ENCODE measurements around the gene JUP. TPM values are rescaled to one million over a fixed set of nuclear protein-coding genes. Genes with fewer than 3 reads are reported as not detected.
A peak's percentile ranks its signal among the peaks of the same experiment; 100 is the strongest.

JUP gene
- total and polyA plus RNA-seq, 2 of the 13 experiments (the other 11 are each of a cell fraction or from before 2014, with no cell fraction given): 12.1 to 20.6 TPM

DNA sequence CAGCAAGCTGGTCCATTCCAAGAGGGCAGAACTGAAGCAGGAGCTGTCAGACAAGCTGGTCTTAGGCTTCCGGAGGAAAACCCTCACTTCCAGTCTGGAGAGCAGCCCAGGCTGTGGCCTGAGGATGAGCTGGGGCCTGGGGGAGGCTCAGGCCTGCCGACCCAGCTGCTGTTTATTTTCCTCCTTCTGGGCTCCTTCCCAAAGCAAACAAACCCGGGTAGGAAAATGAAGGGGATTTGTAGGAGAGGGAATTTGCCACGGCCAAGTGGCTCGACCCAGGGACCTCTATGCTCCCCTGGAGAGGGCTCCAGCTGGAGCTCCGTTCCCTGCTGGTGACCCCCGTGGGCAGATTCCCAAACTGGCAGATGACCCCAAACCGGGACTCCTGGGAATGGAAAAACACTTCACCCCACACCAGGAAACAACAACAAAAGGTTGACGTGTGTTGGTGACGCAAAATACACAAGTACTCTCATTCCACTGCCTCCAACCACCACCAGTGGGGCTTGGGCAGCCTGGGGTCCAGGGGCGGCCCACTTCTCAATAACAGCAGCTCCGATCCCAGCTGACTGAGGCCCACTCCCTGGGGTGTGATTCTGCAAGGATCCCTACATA, 8.8 kb downstream of the JUP start (continued):
- TF ChIP-seq HOXD1 (CRISPR knock-in tag; IDR thresholded peaks at IDR 0.05) (0 out of 2 replicates have a peak, but pooled peaks have one; percentile 39), ETV5 (CRISPR knock-in tag; IDR thresholded peaks at IDR 0.05; ENCODE audit: borderline replicate concordance) (peak; percentile 36; the same call in 1 of the 2 replicates), MTA1 (CRISPR knock-in tag; IDR thresholded peaks at IDR 0.05; ENCODE audit: borderline replicate concordance) (peak; percentile 70), MXI1 (IDR thresholded peaks at IDR 0.05; ENCODE audit: borderline replicate concordance, low read depth, low read length) (peak; percentile 39; the same call in 1 of the 3 replicates), ZBTB42 (CRISPR knock-in tag; IDR thresholded peaks at IDR 0.05) (peak; percentile 51), CBX2 (IDR thresholded peaks at IDR 0.05; ENCODE audit: low read depth, low read length) (no peak), CBX2 (CRISPR knock-in tag; IDR thresholded peaks at IDR 0.05; ENCODE audit: low read depth) (no peak), ZBTB3 (CRISPR knock-in tag; IDR thresholded peaks at IDR 0.05; ENCODE audit: borderline replicate concordance, low read depth) (no peak), ZFP90 (CRISPR knock-in tag; IDR thresholded peaks at IDR 0.05; ENCODE audit: borderline replicate concordance) (peak; percentile 98), TOE1 (CRISPR knock-in tag; IDR thresholded peaks at IDR 0.05) (no peak), ZNF790 (CRISPR knock-in tag; IDR thresholded peaks at IDR 0.05; ENCODE audit: borderline replicate concordance) (peak; percentile 38; the same call in 1 of the 2 replicates), ELF1 (CRISPR knock-in tag; IDR thresholded peaks at IDR 0.05) (peak; percentile 28; the same call in 1 of the 2 replicates), SOX5 (CRISPR knock-in tag; IDR thresholded peaks at IDR 0.05; ENCODE audit: borderline replicate concordance) (peak; percentile 51; the same call in 1 of the 2 replicates), RBM39 (IDR thresholded peaks at IDR 0.05; ENCODE audit: low read depth, low read length, poor library complexity, severe bottlenecking) (peak; percentile 81), ZNF704 (CRISPR knock-in tag; IDR thresholded peaks at IDR 0.05; ENCODE audit: borderline replicate concordance) (no peak), TRIM24 (CRISPR knock-in tag; IDR thresholded peaks at IDR 0.05) (no peak), HES4 (CRISPR knock-in tag; IDR thresholded peaks at IDR 0.05; ENCODE audit: borderline replicate concordance) (0 out of 2 replicates have a peak, but pooled peaks have one; percentile 41), RFX1 (IDR thresholded peaks at IDR 0.05) (no peak), ISX (CRISPR knock-in tag; conservative IDR thresholded peaks at IDR 0.05) (no peak)
- TF ChIP-seq, protein P1, sequence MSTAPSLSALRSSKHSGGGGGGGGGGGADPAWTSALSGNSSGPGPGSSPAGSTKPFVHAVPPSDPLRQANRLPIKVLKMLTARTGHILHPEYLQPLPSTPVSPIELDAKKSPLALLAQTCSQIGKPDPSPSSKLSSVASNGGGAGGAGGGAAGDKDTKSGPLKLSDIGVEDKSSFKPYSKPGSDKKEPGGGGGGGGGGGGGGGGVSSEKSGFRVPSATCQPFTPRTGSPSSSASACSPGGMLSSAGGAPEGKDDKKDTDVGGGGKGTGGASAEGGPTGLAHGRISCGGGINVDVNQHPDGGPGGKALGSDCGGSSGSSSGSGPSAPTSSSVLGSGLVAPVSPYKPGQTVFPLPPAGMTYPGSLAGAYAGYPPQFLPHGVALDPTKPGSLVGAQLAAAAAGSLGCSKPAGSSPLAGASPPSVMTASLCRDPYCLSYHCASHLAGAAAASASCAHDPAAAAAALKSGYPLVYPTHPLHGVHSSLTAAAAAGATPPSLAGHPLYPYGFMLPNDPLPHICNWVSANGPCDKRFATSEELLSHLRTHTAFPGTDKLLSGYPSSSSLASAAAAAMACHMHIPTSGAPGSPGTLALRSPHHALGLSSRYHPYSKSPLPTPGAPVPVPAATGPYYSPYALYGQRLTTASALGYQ (CRISPR knock-in tag; IDR thresholded peaks at IDR 0.05): 0 out of 2 replicates have a peak, but pooled peaks have one; percentile 30
- TF ChIP-seq, protein P2, sequence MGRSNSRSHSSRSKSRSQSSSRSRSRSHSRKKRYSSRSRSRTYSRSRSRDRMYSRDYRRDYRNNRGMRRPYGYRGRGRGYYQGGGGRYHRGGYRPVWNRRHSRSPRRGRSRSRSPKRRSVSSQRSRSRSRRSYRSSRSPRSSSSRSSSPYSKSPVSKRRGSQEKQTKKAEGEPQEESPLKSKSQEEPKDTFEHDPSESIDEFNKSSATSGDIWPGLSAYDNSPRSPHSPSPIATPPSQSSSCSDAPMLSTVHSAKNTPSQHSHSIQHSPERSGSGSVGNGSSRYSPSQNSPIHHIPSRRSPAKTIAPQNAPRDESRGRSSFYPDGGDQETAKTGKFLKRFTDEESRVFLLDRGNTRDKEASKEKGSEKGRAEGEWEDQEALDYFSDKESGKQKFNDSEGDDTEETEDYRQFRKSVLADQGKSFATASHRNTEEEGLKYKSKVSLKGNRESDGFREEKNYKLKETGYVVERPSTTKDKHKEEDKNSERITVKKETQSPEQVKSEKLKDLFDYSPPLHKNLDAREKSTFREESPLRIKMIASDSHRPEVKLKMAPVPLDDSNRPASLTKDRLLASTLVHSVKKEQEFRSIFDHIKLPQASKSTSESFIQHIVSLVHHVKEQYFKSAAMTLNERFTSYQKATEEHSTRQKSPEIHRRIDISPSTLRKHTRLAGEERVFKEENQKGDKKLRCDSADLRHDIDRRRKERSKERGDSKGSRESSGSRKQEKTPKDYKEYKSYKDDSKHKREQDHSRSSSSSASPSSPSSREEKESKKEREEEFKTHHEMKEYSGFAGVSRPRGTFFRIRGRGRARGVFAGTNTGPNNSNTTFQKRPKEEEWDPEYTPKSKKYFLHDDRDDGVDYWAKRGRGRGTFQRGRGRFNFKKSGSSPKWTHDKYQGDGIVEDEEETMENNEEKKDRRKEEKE (IDR thresholded peaks at IDR 0.05): no peak
